CD14-positive monocyte (primary cell): ENCODE data around the gene TRABD2B. TPM values are rescaled to one million over a fixed set of nuclear protein-coding genes. Genes with fewer than 3 reads are reported as not detected.

Source experiments
- DNase-seq, 3 donors: peaks; one replicate each; pipeline ENCODE4 v3.0.0-alpha.2; 2011 to 2022
- H2AFZ ChIP-seq: 2 replicates; pipeline ENCODE4 v1.6.0; 2012; ENCODE audit warnings: mild to moderate bottlenecking, low read depth, low read length, inconsistent platforms; ENCODE audit not compliant: insufficient read depth, poor library complexity, severe bottlenecking
- H3K27ac ChIP-seq, 2 donors: 1 replicate in 1 of 2; 2 replicates in 1 of 2; pipeline ENCODE4 v1.5.1; 2012 to 2013; ENCODE audit warnings: low read length in 2 of 2, control low read depth in 1 of 2, inconsistent platforms in 1 of 2, low read depth in 1 of 2, mild to moderate bottlenecking in 1 of 2
- H3K27me3 ChIP-seq, 2 donors: one replicate each; pipeline versions ENCODE4 v1.6.0 to v1.6.1; 2011 to 2013; ENCODE audit warnings: low read length in 2 of 2; ENCODE audit not compliant: control insufficient read depth in 2 of 2, insufficient read depth in 2 of 2
- H3K36me3 ChIP-seq, 2 donors: replicated peaks in 1 of 2; 1 replicate in 1 of 2; 2 replicates in 1 of 2; pipeline versions ENCODE4 v1.5.1 to v1.6.1; 2012 to 2013; ENCODE audit warnings: low read length in 2 of 2, control low read depth in 1 of 2, inconsistent platforms in 1 of 2, mild to moderate bottlenecking in 1 of 2; ENCODE audit not compliant: insufficient read depth in 2 of 2, control insufficient read depth in 1 of 2
- H3K4me1 ChIP-seq, 2 donors: 1 replicate in 1 of 2; 2 replicates in 1 of 2; pipeline versions ENCODE4 v1.5.1 to v1.6.1; 2012 to 2013; ENCODE audit warnings: low read length in 2 of 2, control low read depth in 1 of 2, inconsistent platforms in 1 of 2, mild to moderate bottlenecking in 1 of 2, moderate library complexity in 1 of 2; ENCODE audit not compliant: insufficient read depth in 2 of 2, control insufficient read depth in 1 of 2
- H3K4me2 ChIP-seq: replicated peaks from 2 replicates; pipeline ENCODE3; 2012; ENCODE audit warnings: low read length, moderate library complexity, mild to moderate bottlenecking; ENCODE audit not compliant: poor library complexity, severe bottlenecking; ENCODE audit errors: extremely low read depth
- H3K4me3 ChIP-seq, 3 experiments: fragments of 200-600 bp in 1 of 3; sonication (generic) in 1 of 3; replicated peaks in 1 of 3; 1 replicate in 2 of 3; 2 replicates in 1 of 3; pipeline ENCODE4 v1.5.1; 2011 to 2013; ENCODE audit warnings: low read length in 3 of 3, mild to moderate bottlenecking in 3 of 3, control low read depth in 2 of 3, low read depth in 2 of 3, inconsistent platforms in 1 of 3, moderate library complexity in 1 of 3
- H3K79me2 ChIP-seq: 2 replicates; pipeline ENCODE4 v1.6.0; 2012; ENCODE audit warnings: mild to moderate bottlenecking, control low read depth, inconsistent platforms, low read length, moderate library complexity; ENCODE audit not compliant: insufficient read depth
- H3K9ac ChIP-seq: 2 replicates; pipeline ENCODE4 v1.6.0; 2017; ENCODE audit warnings: low read length, mild to moderate bottlenecking; ENCODE audit not compliant: insufficient read depth, poor library complexity, severe bottlenecking
- H3K9me3 ChIP-seq, 2 donors: replicated peaks in 1 of 2; 1 replicate in 1 of 2; 2 replicates in 1 of 2; pipeline versions ENCODE4 v1.5.1 to v1.6.1; 2012 to 2013; ENCODE audit warnings: low read length in 2 of 2, control low read depth in 1 of 2; ENCODE audit not compliant: control insufficient read depth in 1 of 2, insufficient read depth in 1 of 2
- H4K20me1 ChIP-seq: 2 replicates; pipeline ENCODE4 v1.6.0; 2012; ENCODE audit warnings: mild to moderate bottlenecking, low read length, control low read depth, moderate library complexity; ENCODE audit not compliant: insufficient read depth
- H3K27ac Mint-ChIP-seq, 7 donors: one replicate each; pipeline ENCODE4 v1.8.0; 2020; ENCODE audit warnings: mild to moderate bottlenecking in 7 of 7, mixed read lengths in 7 of 7, moderate library complexity in 6 of 7, inconsistent platforms in 2 of 7
- H3K27me3 Mint-ChIP-seq, 3 donors: one replicate each; pipeline ENCODE4 v1.8.0; 2021 to 2022; ENCODE audit warnings: low read depth in 3 of 3, mild to moderate bottlenecking in 3 of 3, mixed read lengths in 3 of 3, moderate library complexity in 3 of 3, inconsistent platforms in 1 of 3
- H3K36me3 Mint-ChIP-seq, 2 donors: one replicate each; pipeline ENCODE4 v1.8.0; 2020; ENCODE audit warnings: mixed read lengths in 2 of 2, inconsistent platforms in 1 of 2, mild to moderate bottlenecking in 1 of 2
- H3K4me1 Mint-ChIP-seq: one replicate; pipeline ENCODE4 v1.8.0; 2020; ENCODE audit warnings: mild to moderate bottlenecking, mixed read lengths
- H3K4me3 Mint-ChIP-seq, 2 donors: one replicate each; pipeline ENCODE4 v1.8.0; 2020; ENCODE audit warnings: mild to moderate bottlenecking in 2 of 2, mixed read lengths in 2 of 2, moderate library complexity in 1 of 2
- H3K9me3 Mint-ChIP-seq, 7 donors: one replicate each; pipeline ENCODE4 v1.8.0; 2020 to 2022; ENCODE audit warnings: mixed read lengths in 7 of 7, mild to moderate bottlenecking in 6 of 7, moderate library complexity in 6 of 7, inconsistent platforms in 2 of 7
- WGBS: methylation state at CpG from one replicate; pipeline ENCODE4 v1.1.5; 2013; ENCODE audit warnings: missing lambda C conversion rate; ENCODE audit not compliant: insufficient coverage; 5-methylcytosine and 5-hydroxymethylcytosine counted together
- intact Hi-C, 2 donors: fragments of 100-400 bp; cut with micrococcal nuclease; formaldehyde crosslinking; loops; one replicate each; pipeline versions ENCODE4 v1.15.0 to v1.15.1; 2023
- polyA plus RNA-seq, 3 donors: library from polyadenylated mRNA; depleted of rRNA in 1 of 3; unstranded in 2 of 3; stranded (reverse) in 1 of 3; fragments of 300-500 nt in 2 of 3; fragments of >200 nt in 1 of 3; fragmentation: Illumina TruSeq in 2 of 3; gene quantifications; 1 replicate in 2 of 3; 2 replicates in 1 of 3; pipeline ENCODE4 v1.2.3, GENCODE V29; 2012 to 2021
- TF ChIP-seq, protein P1 (sequence below): fragments of 200-600 bp; IDR thresholded peaks from one replicate; pipeline ENCODE4 v1.8.0; 2022; ENCODE audit warnings: antibody characterized with exemption, mild to moderate bottlenecking

The TRABD2B gene
- polyA plus RNA-seq, 3 donors: not detected

DNA sequence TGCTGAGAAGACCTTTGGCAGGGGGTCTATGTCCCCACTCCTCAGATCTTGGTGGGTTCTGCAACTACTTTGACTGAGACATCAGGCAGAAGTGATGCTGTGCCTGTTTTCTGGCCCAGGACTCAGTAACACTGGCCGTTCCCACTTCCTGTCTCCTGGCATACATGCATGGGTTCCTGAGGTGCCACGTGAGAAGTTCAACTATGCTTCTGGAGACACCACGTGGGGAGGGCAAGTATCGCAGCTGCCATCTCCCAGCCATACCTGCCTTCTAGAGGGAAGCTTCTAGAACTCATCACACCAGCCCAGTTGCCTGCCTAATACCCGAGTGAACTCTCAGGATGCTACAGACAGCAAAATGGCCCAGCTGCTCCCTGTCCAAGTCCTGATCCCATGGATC is 65.8 kb downstream of the TRABD2B start:
- Mint-ChIP-seq H3K4me1 (no peaks in the 10 kb centered on the region), H3K36me3 (no peaks in the 10 kb centered on the region), H3K9me3 (no peaks in the 10 kb centered on the region), H3K4me3 (no peak overlapping the region), H3K27me3 (peaks cover 4 to 11% (median 8%) of the 10 kb centered on the region in 3 donors), H3K27ac (no peak overlapping the region)
- Histone ChIP-seq H3K4me2 (no peak overlapping the region), H3K4me3 (no peak overlapping the region), H3K36me3 (no peaks in the 10 kb centered on the region), H3K4me1 (no peaks in the 10 kb centered on the region), H4K20me1 (no peaks in the 10 kb centered on the region), H3K79me2 (no peaks in the 10 kb centered on the region), H3K27ac (no peak overlapping the region), H3K9ac (no peak overlapping the region), H3K27me3 (no peaks in the 10 kb centered on the region), H3K9me3 (no peaks in the 10 kb centered on the region), H2AFZ (no peak overlapping the region)
- intact Hi-C loops: no loop called here
- no peak for DNase-seq
- 50% methylated on average over 4 of the region's 5 CpGs for WGBS
- TF ChIP-seq, protein P1, sequence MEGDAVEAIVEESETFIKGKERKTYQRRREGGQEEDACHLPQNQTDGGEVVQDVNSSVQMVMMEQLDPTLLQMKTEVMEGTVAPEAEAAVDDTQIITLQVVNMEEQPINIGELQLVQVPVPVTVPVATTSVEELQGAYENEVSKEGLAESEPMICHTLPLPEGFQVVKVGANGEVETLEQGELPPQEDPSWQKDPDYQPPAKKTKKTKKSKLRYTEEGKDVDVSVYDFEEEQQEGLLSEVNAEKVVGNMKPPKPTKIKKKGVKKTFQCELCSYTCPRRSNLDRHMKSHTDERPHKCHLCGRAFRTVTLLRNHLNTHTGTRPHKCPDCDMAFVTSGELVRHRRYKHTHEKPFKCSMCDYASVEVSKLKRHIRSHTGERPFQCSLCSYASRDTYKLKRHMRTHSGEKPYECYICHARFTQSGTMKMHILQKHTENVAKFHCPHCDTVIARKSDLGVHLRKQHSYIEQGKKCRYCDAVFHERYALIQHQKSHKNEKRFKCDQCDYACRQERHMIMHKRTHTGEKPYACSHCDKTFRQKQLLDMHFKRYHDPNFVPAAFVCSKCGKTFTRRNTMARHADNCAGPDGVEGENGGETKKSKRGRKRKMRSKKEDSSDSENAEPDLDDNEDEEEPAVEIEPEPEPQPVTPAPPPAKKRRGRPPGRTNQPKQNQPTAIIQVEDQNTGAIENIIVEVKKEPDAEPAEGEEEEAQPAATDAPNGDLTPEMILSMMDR: no peak

DNA sequence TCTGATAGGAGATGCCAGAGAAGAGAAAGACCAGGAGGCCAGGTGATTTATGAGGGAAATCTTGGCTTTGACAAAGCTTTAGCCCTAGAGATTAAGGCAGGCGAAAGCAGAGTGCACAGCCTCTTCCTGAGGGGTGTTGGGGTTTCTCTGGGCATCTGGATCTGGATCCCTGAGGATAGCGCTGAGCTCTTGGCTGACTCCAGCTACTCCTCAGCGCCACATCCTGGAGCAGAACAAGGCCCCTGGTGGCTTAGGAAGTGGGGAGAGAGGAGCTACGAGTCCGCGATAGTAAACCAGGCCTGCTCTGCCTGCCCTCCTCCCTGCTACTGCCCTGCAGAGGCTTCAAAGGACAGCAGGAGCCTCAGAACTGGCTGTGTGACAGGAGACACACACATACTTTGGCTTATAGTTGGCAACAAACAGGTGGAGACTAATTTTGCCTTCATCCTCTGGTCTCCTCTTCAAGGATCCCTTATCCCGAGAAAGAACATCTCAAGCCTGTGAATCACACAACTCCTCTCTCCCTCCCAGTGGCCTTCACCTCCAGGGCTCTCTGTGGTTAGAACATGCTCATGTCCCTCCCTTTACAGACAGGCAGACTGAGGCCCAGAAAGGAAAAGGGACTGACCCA is 66.9 kb downstream of the TRABD2B start:
- Histone ChIP-seq H3K36me3 (no peaks in the 10 kb centered on the region), H3K27me3 (peaks cover 0 to 3% of the 10 kb centered on the region in 2 donors), H3K4me3 (no peak overlapping the region), H4K20me1 (no peaks in the 10 kb centered on the region), H3K4me1 (no peaks in the 10 kb centered on the region), H3K9me3 (no peaks in the 10 kb centered on the region), H2AFZ (no peak overlapping the region), H3K27ac (no peak overlapping the region), H3K9ac (no peak overlapping the region), H3K79me2 (no peaks in the 10 kb centered on the region), H3K4me2 (no peak overlapping the region)
- H3K9me3 Mint-ChIP-seq: no peaks in the 10 kb centered on the region
- no peaks in the 10 kb centered on the region for H3K36me3 Mint-ChIP-seq
- H3K4me3 Mint-ChIP-seq: no peak overlapping the region
- H3K27me3 Mint-ChIP-seq: peaks cover 7 to 11% (median 8%) of the 10 kb centered on the region in 3 donors
- TF ChIP-seq, protein P1: no peak
- intact Hi-C loops: no loop called here
- no peak for DNase-seq
- H3K4me1 Mint-ChIP-seq: no peaks in the 10 kb centered on the region
- 96% methylated on average over 3 of the region's 7 CpGs for WGBS
- H3K27ac Mint-ChIP-seq: no peak overlapping the region
